AG04449 (cell line): ENCODE measurements around the gene HEYL.

Source experiments
- CTCF ChIA-PET: fragments of 350-600 bp; formaldehyde crosslinking; extraction: SDS; loops from one replicate; lab custom pipeline; 2021; ENCODE audit warnings: antibody characterized with exemption; lab: Yijun Ruan, JAX
- POLR2A ChIA-PET: fragments of 400-600, 350-600 bp; formaldehyde crosslinking; extraction: SDS; loops from one replicate; lab custom pipeline; 2020; ENCODE audit warnings: antibody characterized with exemption, inconsistent platforms; lab: Yijun Ruan, JAX
- DNase-seq: peaks from one replicate; pipeline ENCODE4 v3.0.0-alpha.2; 2010; ENCODE audit warnings: low read depth, low spot score
- H3K4me3 ChIP-seq: 2 replicates; pipeline ENCODE4 v1.5.1; 2011; ENCODE audit warnings: low read depth, mild to moderate bottlenecking, control low read depth, low read length
- TF ChIP-seq, protein P1 (sequence below): IDR thresholded peaks from one replicate; pipeline ENCODE4 v1.5.1; 2011; ENCODE audit warnings: mild to moderate bottlenecking, moderate library complexity, low read length, control low read depth, inconsistent platforms; ENCODE audit not compliant: insufficient read depth; ENCODE audit errors: missing control alignments

HEYL gene

DNA sequence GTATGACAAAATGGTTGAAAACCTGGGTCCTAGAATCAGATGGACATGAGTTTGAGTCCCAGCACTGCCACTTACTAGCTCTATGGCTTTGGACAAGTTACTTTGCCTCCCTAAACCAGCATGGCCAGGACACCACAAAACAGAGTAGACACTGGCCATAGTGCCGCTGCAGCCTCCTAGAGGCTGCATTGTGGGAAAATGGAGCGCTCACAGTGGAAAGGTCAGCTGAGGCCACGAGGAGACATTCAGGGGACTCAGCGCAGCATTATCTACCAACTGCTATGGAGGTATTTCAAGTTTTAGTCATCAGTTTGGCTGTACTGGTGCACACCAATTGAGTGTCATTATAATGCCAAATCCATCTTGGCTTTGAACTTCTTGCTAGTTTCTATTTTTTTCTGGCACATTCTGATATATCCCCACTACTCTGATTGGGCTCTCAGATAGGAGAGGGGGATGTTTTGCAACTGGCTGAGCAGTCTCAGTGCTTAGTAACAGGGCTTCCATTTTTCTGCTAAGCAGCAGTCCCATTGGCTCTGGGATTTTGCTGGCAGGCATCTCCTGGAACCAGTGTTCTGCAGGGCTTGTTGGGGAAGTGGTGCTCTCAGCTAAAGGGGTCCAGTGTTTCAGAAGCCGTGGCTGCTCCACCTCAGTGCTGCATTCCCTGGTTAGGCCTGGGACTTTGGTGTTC is 16.3 kb upstream of the HEYL start:
- CTCF ChIA-PET = interaction anchor here (0.8 to 21.3 kb wide), 15 partner anchors 8 to 83 kb away, joined by 3 to 670 read pairs (median 4); partner anchors contain the start of genes HPCAL4 and NT5C1A
- DNase-seq = no peak
- TF ChIP-seq, protein P1, sequence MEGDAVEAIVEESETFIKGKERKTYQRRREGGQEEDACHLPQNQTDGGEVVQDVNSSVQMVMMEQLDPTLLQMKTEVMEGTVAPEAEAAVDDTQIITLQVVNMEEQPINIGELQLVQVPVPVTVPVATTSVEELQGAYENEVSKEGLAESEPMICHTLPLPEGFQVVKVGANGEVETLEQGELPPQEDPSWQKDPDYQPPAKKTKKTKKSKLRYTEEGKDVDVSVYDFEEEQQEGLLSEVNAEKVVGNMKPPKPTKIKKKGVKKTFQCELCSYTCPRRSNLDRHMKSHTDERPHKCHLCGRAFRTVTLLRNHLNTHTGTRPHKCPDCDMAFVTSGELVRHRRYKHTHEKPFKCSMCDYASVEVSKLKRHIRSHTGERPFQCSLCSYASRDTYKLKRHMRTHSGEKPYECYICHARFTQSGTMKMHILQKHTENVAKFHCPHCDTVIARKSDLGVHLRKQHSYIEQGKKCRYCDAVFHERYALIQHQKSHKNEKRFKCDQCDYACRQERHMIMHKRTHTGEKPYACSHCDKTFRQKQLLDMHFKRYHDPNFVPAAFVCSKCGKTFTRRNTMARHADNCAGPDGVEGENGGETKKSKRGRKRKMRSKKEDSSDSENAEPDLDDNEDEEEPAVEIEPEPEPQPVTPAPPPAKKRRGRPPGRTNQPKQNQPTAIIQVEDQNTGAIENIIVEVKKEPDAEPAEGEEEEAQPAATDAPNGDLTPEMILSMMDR = no peak
- POLR2A ChIA-PET = no interaction called here
- no peak overlapping the region for H3K4me3 ChIP-seq

DNA sequence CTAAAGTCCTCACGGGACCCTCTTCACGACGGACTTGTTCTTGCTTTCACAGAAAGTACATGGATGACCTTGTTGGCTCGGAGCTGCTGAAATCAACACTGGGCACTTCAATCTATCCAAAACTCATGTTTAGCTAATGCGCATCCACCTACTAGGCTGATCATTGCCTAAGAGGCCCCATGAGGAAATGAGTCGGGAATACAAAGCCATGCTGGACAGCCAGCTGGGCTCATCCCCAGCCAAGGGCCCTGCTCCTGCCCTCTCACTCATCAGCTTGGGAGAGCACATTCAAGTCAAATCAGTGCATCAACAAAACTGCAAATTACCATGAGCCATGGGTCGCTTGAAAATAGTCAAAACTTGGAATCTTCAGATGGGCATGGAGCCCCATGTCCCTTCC is 14.8 kb upstream of the HEYL start:
- POLR2A ChIA-PET = no interaction called here
- DNase-seq = no peak
- TF ChIP-seq, protein P1 = no peak
- CTCF ChIA-PET = interaction anchor here (1.0 to 21.3 kb wide), 24 partner anchors 6 to 555 kb away, joined by 3 to 670 read pairs (median 6); partner anchors contain the start of genes HEYL, HPCAL4, NT5C1A and PABPC4
- no peak overlapping the region for H3K4me3 ChIP-seq

- ChIA-PET POLR2A (no interaction called here), CTCF (interaction anchor here (0.5 to 21.3 kb wide), 28 partner anchors 9 to 554 kb away, joined by 3 to 670 read pairs (median 5); partner anchors contain the start of genes HEYL, HPCAL4, NT5C1A and PABPC4)
- H3K4me3 ChIP-seq = no peak overlapping the region
- DNase-seq = no peak
- TF ChIP-seq, protein P1 = peak; percentile 87
Observed at GRCh38 chr1:39653546-39654031, 14.1 kb upstream of the HEYL start.

- TF ChIP-seq, protein P1 = no peak
- CTCF ChIA-PET = interaction anchor here (0.6 to 21.3 kb wide), 12 partner anchors 8 to 459 kb away, joined by 3 to 670 read pairs (median 10); partner anchors contain the start of genes HEYL and NT5C1A
- H3K4me3 ChIP-seq = no peak overlapping the region
- POLR2A ChIA-PET = no interaction called here
- DNase-seq = no peak
Observed at GRCh38 chr1:39652554-39652953, 13.1 kb upstream of the HEYL start.

GRCh38 chr1:39652105-39652504 is 12.7 kb upstream of the HEYL start:
- TF ChIP-seq, protein P1 = no peak
- no peak for DNase-seq
- ChIA-PET CTCF (interaction anchor here (0.6 to 21.3 kb wide), 10 partner anchors 9 to 459 kb away, joined by 3 to 670 read pairs (median 8); partner anchors contain the start of genes HEYL and NT5C1A), POLR2A (no interaction called here)
- H3K4me3 ChIP-seq = no peak overlapping the region

DNA sequence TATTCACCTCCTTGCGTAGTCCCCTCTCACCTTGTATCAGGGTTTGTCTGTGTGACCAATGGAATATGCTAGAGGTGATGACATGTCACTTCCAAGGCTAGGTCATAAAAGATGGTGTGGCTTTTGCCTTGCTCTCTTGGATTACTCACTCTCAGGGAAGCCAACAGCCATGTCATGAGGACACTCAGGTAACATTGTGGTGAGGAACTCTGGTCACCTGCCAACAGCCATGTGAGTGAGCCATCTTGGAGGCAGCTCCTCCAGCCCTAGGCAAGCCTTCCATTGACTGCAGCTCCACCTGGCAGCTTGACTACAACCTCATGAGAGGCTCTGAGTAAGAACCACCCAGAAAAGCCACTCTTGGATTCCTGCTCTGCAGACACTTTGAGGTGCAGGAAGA is 11.0 kb upstream of the HEYL start:
- POLR2A ChIA-PET = no interaction called here
- TF ChIP-seq, protein P1 = no peak
- CTCF ChIA-PET = interaction anchor here (21.3 kb wide), 1 partner anchor 43 kb away, joined by 670 read pairs; no protein-coding TSS in a partner anchor
- no peak for DNase-seq
- H3K4me3 ChIP-seq = no peak overlapping the region
